Gastrocnemius medialis (tissue), 4 donors: ENCODE data around the gene NBPF3. TPM values are rescaled to one million over a fixed set of nuclear protein-coding genes. Genes with fewer than 3 reads are reported as not detected.

Source experiments
- ATAC-seq, 2 donors: fragments of 150-250 bp; one replicate each; pipeline ENCODE4 v1.9.1; 2016
- DNase-seq, 2 donors: peaks; one replicate each; pipeline ENCODE4 v3.0.0-alpha.2; 2019
- H3K27ac ChIP-seq, 4 donors: fragments of 200-600 bp; sonication (generic); 1 replicate in 1 of 4; 2 replicates in 3 of 4; pipeline ENCODE4 v1.5.1; 2016 to 2018; ENCODE audit warnings: mild to moderate bottlenecking in 2 of 4, moderate library complexity in 1 of 4
- H3K27me3 ChIP-seq, 3 donors: fragments of 200-600 bp; sonication (generic) in 2 of 3; 1 replicate in 1 of 3; 2 replicates in 2 of 3; pipeline versions ENCODE4 v1.5.1 to v1.6.0; 2016 to 2019; ENCODE audit warnings: mild to moderate bottlenecking in 1 of 3, moderate library complexity in 1 of 3
- H3K36me3 ChIP-seq, 2 donors: fragments of 200-600 bp; sonication (generic) in 1 of 2; one replicate each; pipeline ENCODE4 v1.5.1; 2017 to 2018
- H3K4me1 ChIP-seq, 2 donors: fragments of 200-600 bp; sonication (generic) in 1 of 2; one replicate each; pipeline ENCODE4 v1.5.1; 2016 to 2017; ENCODE audit warnings: mild to moderate bottlenecking in 2 of 2
- H3K4me3 ChIP-seq, 4 donors: fragments of 200-600 bp; sonication (generic) in 3 of 4; 1 replicate in 1 of 4; 2 replicates in 3 of 4; pipeline ENCODE4 v1.5.1; 2016 to 2019; ENCODE audit warnings: mild to moderate bottlenecking in 2 of 4
- H3K9me3 ChIP-seq, 3 donors: fragments of 200-600 bp; sonication (generic) in 2 of 3; 1 replicate in 1 of 3; 2 replicates in 2 of 3; pipeline ENCODE4 v1.5.1; 2016 to 2019
- POLR2A ChIP-seq, 2 donors: fragments of 450-650 bp; IDR thresholded peaks; one replicate each; pipeline ENCODE4 v1.6.1; 2017; ENCODE audit warnings: antibody characterized with exemption in 2 of 2, mild to moderate bottlenecking in 2 of 2, moderate library complexity in 2 of 2
- in situ Hi-C, 4 donors: fragments of 200-750 bp; cut with MboI; loops; one replicate each; pipeline versions ENCODE4 v1.15.0 to v1.8.0; 2017; ENCODE audit warnings: low sequenced_read_pairs in 4 of 4
- intact Hi-C: fragments of 100-400 bp; cut with DNase I; formaldehyde crosslinking; loops from one replicate; pipeline ENCODE4 v1.15.1; 2023; ENCODE audit warnings: low total_unique reads
- total RNA-seq, 4 donors: library from RNA; depleted of rRNA; stranded (reverse); fragments of >200 nt; gene quantifications; one replicate each; pipeline versions ENCODE4 v1.1.0 to v1.2.3, GENCODE V29; 2016
- TF ChIP-seq, protein P1 (sequence below), 5 experiments: fragments of 450-650 bp in 3 of 5; fragments of 200-600 bp in 2 of 5; sonication (generic) in 2 of 5; IDR thresholded peaks in 4 of 5; conservative IDR thresholded peaks in 1 of 5; 1 replicate in 4 of 5; 2 replicates in 1 of 5; pipeline ENCODE4 v1.5.1; 2016 to 2019; ENCODE audit warnings: antibody characterized with exemption in 5 of 5, mild to moderate bottlenecking in 3 of 5, moderate library complexity in 3 of 5

Gene NBPF3
- total RNA-seq, 4 donors from 2014 or later: 0.73 to 2.1 (median 1.3) TPM

GRCh38 chr1:21489146-21489545, 49.2 kb downstream of the NBPF3 start:
- Histone ChIP-seq H3K36me3 (no peaks in the 10 kb centered on the region), H3K27ac (no peak overlapping the region), H3K9me3 (no peaks in the 10 kb centered on the region), H3K4me3 (no peak overlapping the region), H3K4me1 (no peaks in the 10 kb centered on the region), H3K27me3 (peaks cover 10 to 36% (median 13%) of the 10 kb centered on the region in 3 donors)
- ATAC-seq (no peak), DNase-seq (no peak)
- in situ Hi-C loops: no loop called here
- TF ChIP-seq, protein P1, sequence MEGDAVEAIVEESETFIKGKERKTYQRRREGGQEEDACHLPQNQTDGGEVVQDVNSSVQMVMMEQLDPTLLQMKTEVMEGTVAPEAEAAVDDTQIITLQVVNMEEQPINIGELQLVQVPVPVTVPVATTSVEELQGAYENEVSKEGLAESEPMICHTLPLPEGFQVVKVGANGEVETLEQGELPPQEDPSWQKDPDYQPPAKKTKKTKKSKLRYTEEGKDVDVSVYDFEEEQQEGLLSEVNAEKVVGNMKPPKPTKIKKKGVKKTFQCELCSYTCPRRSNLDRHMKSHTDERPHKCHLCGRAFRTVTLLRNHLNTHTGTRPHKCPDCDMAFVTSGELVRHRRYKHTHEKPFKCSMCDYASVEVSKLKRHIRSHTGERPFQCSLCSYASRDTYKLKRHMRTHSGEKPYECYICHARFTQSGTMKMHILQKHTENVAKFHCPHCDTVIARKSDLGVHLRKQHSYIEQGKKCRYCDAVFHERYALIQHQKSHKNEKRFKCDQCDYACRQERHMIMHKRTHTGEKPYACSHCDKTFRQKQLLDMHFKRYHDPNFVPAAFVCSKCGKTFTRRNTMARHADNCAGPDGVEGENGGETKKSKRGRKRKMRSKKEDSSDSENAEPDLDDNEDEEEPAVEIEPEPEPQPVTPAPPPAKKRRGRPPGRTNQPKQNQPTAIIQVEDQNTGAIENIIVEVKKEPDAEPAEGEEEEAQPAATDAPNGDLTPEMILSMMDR (IDR thresholded peaks at IDR 0.05 in 4 of 5, conservative IDR thresholded peaks at IDR 0.05 in 1 of 5): no peak
- no peak for TF ChIP-seq POLR2A (IDR thresholded peaks at IDR 0.05)
- intact Hi-C loops: no loop called here

GRCh38 chr1:21490774-21491487, 51.0 kb downstream of the NBPF3 start:
- H3K36me3 ChIP-seq: no peaks in the 10 kb centered on the region
- in situ Hi-C loops: no loop called here
- no peaks in the 10 kb centered on the region for H3K4me1 ChIP-seq
- H3K27ac ChIP-seq: no peak overlapping the region
- no peak for ATAC-seq
- intact Hi-C loops: no loop called here
- no peak for DNase-seq
- no peak overlapping the region for H3K4me3 ChIP-seq
- no peaks in the 10 kb centered on the region for H3K9me3 ChIP-seq
- H3K27me3 ChIP-seq: peaks cover 10 to 36% (median 15%) of the 10 kb centered on the region in 3 donors
- no peak for TF ChIP-seq POLR2A (IDR thresholded peaks at IDR 0.05)
- TF ChIP-seq, protein P1 (IDR thresholded peaks at IDR 0.05 in 4 of 5, conservative IDR thresholded peaks at IDR 0.05 in 1 of 5): peak in 1 of 5 experiments; percentile 29

DNA sequence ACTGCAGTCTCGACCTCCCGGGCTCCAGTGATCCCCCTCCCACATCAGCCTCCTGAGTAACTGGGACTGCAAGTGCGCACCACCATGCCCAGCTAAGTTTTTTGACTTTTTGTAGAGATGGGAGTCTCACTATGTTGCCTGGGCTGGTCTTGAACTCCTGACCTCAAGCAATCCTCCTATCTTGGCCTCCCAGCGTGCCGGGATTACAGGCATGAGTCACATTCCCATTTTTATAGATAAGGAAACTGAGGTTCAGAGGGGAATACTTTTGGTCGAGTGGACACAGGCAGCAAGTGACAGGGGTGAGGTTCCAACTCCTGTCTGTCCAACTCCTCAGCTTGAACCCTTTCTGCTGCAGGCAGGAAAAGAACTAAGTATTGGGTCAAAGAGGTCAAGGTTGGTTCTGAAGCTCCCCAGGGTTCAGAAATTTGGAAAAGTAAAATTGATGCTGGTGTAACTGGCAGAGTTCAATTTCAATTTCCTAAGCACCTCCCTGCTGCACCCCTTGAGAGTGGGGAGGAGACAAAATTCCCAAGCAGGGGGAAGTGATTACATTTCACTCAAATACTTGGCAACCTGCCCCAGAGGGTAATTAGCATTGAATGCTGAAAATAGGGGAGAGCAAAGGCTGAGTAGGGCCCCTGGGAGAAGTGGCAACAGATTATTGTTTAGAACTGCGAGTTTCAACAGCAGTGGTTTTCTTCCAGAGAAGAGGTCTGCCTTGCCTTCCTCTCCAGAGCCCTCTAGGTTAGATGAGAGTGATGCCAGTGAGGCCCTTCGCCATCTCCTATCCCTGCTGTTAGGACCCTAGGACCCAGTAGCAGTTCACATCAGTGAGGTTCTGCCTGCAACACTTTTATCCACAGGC, 51.8 kb downstream of the NBPF3 start:
- peaks cover 10 to 33% (median 15%) of the 10 kb centered on the region in 3 donors for H3K27me3 ChIP-seq
- no peak overlapping the region for H3K4me3 ChIP-seq

DNA sequence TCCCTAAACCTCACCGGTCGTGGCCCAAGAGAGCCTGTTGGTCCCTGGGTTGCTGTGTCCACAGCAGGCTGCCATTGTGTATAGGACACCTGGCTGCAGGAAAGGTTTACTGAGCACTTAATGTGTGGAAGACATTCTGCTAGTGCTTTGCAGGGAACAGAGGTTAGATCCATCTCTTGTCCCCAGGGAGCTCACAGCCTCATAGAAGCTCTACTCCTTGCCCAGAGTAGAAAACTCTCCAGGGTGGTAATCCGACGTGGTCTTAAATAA, 52.4 kb downstream of the NBPF3 start:
- Histone ChIP-seq H3K4me1 (no peaks in the 10 kb centered on the region), H3K36me3 (no peaks in the 10 kb centered on the region), H3K27ac (no peak overlapping the region), H3K27me3 (peaks cover 10 to 31% (median 15%) of the 10 kb centered on the region in 3 donors), H3K9me3 (no peaks in the 10 kb centered on the region), H3K4me3 (no peak overlapping the region)
- in situ Hi-C loops (no loop called here), intact Hi-C loops (no loop called here)
- ATAC-seq (no peak), DNase-seq (no peak)
- no peak for TF ChIP-seq POLR2A (IDR thresholded peaks at IDR 0.05)
- TF ChIP-seq, protein P1 (IDR thresholded peaks at IDR 0.05 in 4 of 5, conservative IDR thresholded peaks at IDR 0.05 in 1 of 5): no peak

More for the DNA sequence above, 51.8 kb downstream of the NBPF3 start:
- Histone ChIP-seq H3K4me1 (no peaks in the 10 kb centered on the region), H3K36me3 (no peaks in the 10 kb centered on the region), H3K9me3 (no peaks in the 10 kb centered on the region), H3K27ac (no peak overlapping the region)
- TF ChIP-seq, protein P1 (IDR thresholded peaks at IDR 0.05 in 4 of 5, conservative IDR thresholded peaks at IDR 0.05 in 1 of 5): no peak
- no peak for TF ChIP-seq POLR2A (IDR thresholded peaks at IDR 0.05)
- ATAC-seq (no peak), DNase-seq (no peak)
- intact Hi-C loops: no loop called here
- in situ Hi-C loops: no loop called here
